Fibroblast of lung (primary cell): Measurements from ENCODE around the gene RFTN2. TPM values are rescaled to one million over a fixed set of nuclear protein-coding genes. Genes with fewer than 3 reads are reported as not detected.

Experiments
- DNase-seq, 2 donors: peaks; one replicate each; pipeline versions ENCODE4 v3.0.0 to v3.0.0-alpha.2; 2010; ENCODE audit warnings: low read depth in 2 of 2
- H2AFZ ChIP-seq: 2 replicates; pipeline ENCODE4 v1.5.1; 2012; ENCODE audit warnings: low read length, control low read depth, inconsistent platforms
- H3K27ac ChIP-seq: 2 replicates; pipeline ENCODE4 v1.5.1; 2011; ENCODE audit warnings: low read length, control low read depth; ENCODE audit not compliant: insufficient read depth
- H3K27me3 ChIP-seq: 2 replicates; pipeline ENCODE4 v1.5.1; 2011; ENCODE audit warnings: mild to moderate bottlenecking, low read length; ENCODE audit not compliant: control insufficient read depth, insufficient read depth
- H3K36me3 ChIP-seq: 2 replicates; pipeline ENCODE4 v1.5.1; 2011; ENCODE audit warnings: low read length; ENCODE audit not compliant: control insufficient read depth, insufficient read depth
- H3K4me1 ChIP-seq: 2 replicates; pipeline ENCODE4 v1.5.1; 2011; ENCODE audit warnings: low read length; ENCODE audit not compliant: control insufficient read depth, insufficient read depth; ENCODE audit errors: extremely low read depth
- H3K4me2 ChIP-seq: 2 replicates; pipeline ENCODE4 v1.5.1; 2011; ENCODE audit warnings: low read length, control low read depth; ENCODE audit not compliant: insufficient read depth; ENCODE audit errors: extremely low read depth
- H3K4me3 ChIP-seq, 4 experiments: fragments of 200-600 bp in 1 of 4; sonication (generic) in 1 of 4; replicated peaks in 1 of 4; 2 replicates each; pipeline ENCODE4 v1.5.1; 2011 to 2016; ENCODE audit warnings: low read length in 4 of 4, low read depth in 3 of 4, mild to moderate bottlenecking in 3 of 4, control low read depth in 2 of 4, inconsistent platforms in 1 of 4, mixed read lengths in 1 of 4; ENCODE audit not compliant: insufficient read depth in 1 of 4; ENCODE audit errors: control extremely low read depth in 1 of 4
- H3K79me2 ChIP-seq: 2 replicates; pipeline ENCODE4 v1.5.1; 2012; ENCODE audit warnings: mild to moderate bottlenecking, low read length, inconsistent platforms; ENCODE audit not compliant: control insufficient read depth, insufficient read depth
- H3K9ac ChIP-seq: 2 replicates; pipeline ENCODE4 v1.5.1; 2011; ENCODE audit warnings: mild to moderate bottlenecking, low read length, control low read depth; ENCODE audit not compliant: insufficient read depth
- H3K9me3 ChIP-seq: 2 replicates; pipeline ENCODE4 v1.5.1; 2012; ENCODE audit warnings: low read depth, low read length; ENCODE audit not compliant: control insufficient read depth, insufficient read depth
- H4K20me1 ChIP-seq: 2 replicates; pipeline ENCODE4 v1.5.1; 2011; ENCODE audit warnings: low read length; ENCODE audit not compliant: control insufficient read depth, insufficient read depth; ENCODE audit errors: extremely low read depth
- EZH2 ChIP-seq: IDR thresholded peaks from 2 replicates; pipeline ENCODE4 v1.5.1; 2012; ENCODE audit warnings: low read length, control low read depth, mild to moderate bottlenecking; ENCODE audit errors: missing control alignments
- polyA plus RNA-seq, 2 donors: library from polyadenylated mRNA; depleted of rRNA in 1 of 2; stranded (reverse) in 1 of 2; unstranded in 1 of 2; fragments of >200 nt; gene quantifications; 2 replicates each; pipeline ENCODE4 v1.2.1, GENCODE V29; 2011 to 2012; ENCODE audit warnings: missing spikeins in 1 of 2
- total RNA-seq: library from RNA; depleted of rRNA; stranded (reverse); fragments of >200 nt; gene quantifications from 2 replicates; pipeline ENCODE4 v1.2.1, GENCODE V29; 2014
- TF ChIP-seq, protein P1 (sequence below), 2 donors: IDR thresholded peaks in 1 of 2; conservative IDR thresholded peaks in 1 of 2; 1 replicate in 1 of 2; 2 replicates in 1 of 2; pipeline ENCODE4 v1.5.1; 2011 to 2012; ENCODE audit warnings: low read length in 2 of 2, control low read depth in 1 of 2, inconsistent platforms in 1 of 2, low read depth in 1 of 2, mild to moderate bottlenecking in 1 of 2

RFTN2 gene
- total and polyA plus RNA-seq, 2 donors (not counting 1 experiment from before 2014, with no cell fraction given): 0.95 to 10.2 TPM

DNA sequence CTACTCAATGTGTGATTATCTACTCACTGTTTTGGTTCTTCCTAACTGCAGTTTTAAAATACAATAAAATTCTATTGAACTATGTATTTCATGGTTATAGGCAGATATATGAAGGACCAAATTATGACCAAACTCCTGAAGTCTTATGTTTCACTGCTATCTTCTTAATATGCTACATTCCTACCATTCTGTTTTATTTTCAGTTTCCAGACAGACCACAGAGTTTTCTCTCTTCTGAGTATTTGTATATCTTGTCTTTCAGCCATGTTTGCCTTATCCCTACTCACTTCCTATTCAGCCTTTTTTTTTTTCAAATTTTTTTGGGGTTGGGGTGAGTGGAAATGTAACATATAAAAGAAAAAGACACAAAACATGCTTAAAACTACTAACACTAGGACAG, 6.3 kb downstream of the RFTN2 start:
- Histone ChIP-seq H3K79me2 (no peaks in the 10 kb centered on the region), H4K20me1 (no peaks in the 10 kb centered on the region), H3K27me3 (no peaks in the 10 kb centered on the region), H3K9ac (no peak overlapping the region), H3K36me3 (no peaks in the 10 kb centered on the region), H3K4me3 (no peak overlapping the region), H3K4me2 (no peak overlapping the region), H3K9me3 (no peaks in the 10 kb centered on the region), H2AFZ (no peak overlapping the region), H3K27ac (no peak overlapping the region), H3K4me1 (no peaks in the 10 kb centered on the region)
- TF ChIP-seq, protein P1, sequence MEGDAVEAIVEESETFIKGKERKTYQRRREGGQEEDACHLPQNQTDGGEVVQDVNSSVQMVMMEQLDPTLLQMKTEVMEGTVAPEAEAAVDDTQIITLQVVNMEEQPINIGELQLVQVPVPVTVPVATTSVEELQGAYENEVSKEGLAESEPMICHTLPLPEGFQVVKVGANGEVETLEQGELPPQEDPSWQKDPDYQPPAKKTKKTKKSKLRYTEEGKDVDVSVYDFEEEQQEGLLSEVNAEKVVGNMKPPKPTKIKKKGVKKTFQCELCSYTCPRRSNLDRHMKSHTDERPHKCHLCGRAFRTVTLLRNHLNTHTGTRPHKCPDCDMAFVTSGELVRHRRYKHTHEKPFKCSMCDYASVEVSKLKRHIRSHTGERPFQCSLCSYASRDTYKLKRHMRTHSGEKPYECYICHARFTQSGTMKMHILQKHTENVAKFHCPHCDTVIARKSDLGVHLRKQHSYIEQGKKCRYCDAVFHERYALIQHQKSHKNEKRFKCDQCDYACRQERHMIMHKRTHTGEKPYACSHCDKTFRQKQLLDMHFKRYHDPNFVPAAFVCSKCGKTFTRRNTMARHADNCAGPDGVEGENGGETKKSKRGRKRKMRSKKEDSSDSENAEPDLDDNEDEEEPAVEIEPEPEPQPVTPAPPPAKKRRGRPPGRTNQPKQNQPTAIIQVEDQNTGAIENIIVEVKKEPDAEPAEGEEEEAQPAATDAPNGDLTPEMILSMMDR (conservative IDR thresholded peaks at IDR 0.05 in 1 of 2, IDR thresholded peaks at IDR 0.05 in 1 of 2; ENCODE audit: low read depth in 1 of 2, low read length in 2 of 2): no peak
- TF ChIP-seq EZH2: no peak
- DNase-seq: no peak

DNA sequence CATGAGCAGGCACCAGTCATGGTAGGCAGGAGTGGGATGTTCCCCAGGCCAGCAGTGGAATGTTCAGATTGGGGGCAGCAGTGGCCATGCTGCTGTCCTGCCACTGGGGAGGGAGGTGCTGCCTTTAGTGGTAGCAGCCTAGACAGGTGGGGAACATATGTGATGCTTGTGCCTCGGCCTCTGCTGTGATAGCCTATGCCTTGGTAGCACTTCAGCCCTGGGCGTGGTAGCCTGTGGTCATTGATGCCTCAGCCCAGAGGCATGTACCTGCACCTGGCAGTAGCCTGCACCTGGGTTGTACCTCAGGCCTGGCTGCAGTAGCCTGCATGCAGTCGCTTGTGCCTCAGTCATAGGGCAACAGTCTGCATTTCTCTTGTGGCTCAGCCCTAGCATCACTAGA, 7.1 kb downstream of the RFTN2 start:
- H3K79me2 ChIP-seq: no peaks in the 10 kb centered on the region
- H3K27me3 ChIP-seq: no peaks in the 10 kb centered on the region
- no peaks in the 10 kb centered on the region for H3K4me1 ChIP-seq
- no peaks in the 10 kb centered on the region for H3K36me3 ChIP-seq
- DNase-seq: no peak
- TF ChIP-seq EZH2: no peak
- TF ChIP-seq, protein P1 (conservative IDR thresholded peaks at IDR 0.05 in 1 of 2, IDR thresholded peaks at IDR 0.05 in 1 of 2; ENCODE audit: low read depth in 1 of 2, low read length in 2 of 2): no peak
- H3K9me3 ChIP-seq: no peaks in the 10 kb centered on the region
- no peak overlapping the region for H3K9ac ChIP-seq
- H3K4me3 ChIP-seq: no peak overlapping the region
- H3K27ac ChIP-seq: no peak overlapping the region
- H4K20me1 ChIP-seq: no peaks in the 10 kb centered on the region
- H2AFZ ChIP-seq: no peak overlapping the region
- no peak overlapping the region for H3K4me2 ChIP-seq

DNA sequence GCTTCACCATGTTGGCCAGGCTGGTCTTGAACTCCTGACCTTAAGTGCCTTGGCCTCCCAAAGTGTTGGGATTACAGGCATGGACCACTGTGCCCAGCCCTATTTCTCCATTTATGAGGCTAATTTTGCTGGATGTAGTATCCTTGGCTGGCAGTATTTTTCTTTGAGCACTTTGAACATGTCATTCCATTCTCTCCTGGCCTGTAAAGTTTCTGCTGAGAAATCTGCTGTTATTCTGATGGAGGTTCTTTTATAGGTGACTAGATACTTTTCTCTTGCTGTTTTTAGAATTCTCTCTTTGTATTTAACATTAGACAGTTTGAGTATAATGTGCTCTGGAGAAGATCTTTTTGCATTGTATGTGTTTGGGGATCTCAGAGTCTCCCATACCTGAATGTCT, 9.1 kb downstream of the RFTN2 start:
- H3K36me3 ChIP-seq: no peaks in the 10 kb centered on the region

More for the DNA sequence above, 9.1 kb downstream of the RFTN2 start:
- H3K79me2 ChIP-seq: no peaks in the 10 kb centered on the region
- H3K4me3 ChIP-seq: no peak overlapping the region
- DNase-seq: no peak
- no peak overlapping the region for H3K4me2 ChIP-seq
- no peak overlapping the region for H2AFZ ChIP-seq
- no peaks in the 10 kb centered on the region for H3K4me1 ChIP-seq
- no peak for TF ChIP-seq EZH2
- TF ChIP-seq, protein P1 (conservative IDR thresholded peaks at IDR 0.05 in 1 of 2, IDR thresholded peaks at IDR 0.05 in 1 of 2; ENCODE audit: low read depth in 1 of 2, low read length in 2 of 2): no peak
- no peak overlapping the region for H3K27ac ChIP-seq
- H4K20me1 ChIP-seq: no peaks in the 10 kb centered on the region
- H3K9ac ChIP-seq: no peak overlapping the region
- H3K27me3 ChIP-seq: no peaks in the 10 kb centered on the region
- H3K9me3 ChIP-seq: no peaks in the 10 kb centered on the region
